NT2/D1 (cell line): ENCODE results near the gene SRSF1.

Experiments used
- YY1 ChIP-seq: IDR thresholded peaks from 2 replicates; pipeline ENCODE4 v1.6.1; 2011; ENCODE audit not compliant: insufficient read length, insufficient read depth
- ZNF274 ChIP-seq: IDR thresholded peaks from 2 replicates; pipeline ENCODE4 v1.6.1; 2011; ENCODE audit warnings: mild to moderate bottlenecking, low read depth, low read length

DNA sequence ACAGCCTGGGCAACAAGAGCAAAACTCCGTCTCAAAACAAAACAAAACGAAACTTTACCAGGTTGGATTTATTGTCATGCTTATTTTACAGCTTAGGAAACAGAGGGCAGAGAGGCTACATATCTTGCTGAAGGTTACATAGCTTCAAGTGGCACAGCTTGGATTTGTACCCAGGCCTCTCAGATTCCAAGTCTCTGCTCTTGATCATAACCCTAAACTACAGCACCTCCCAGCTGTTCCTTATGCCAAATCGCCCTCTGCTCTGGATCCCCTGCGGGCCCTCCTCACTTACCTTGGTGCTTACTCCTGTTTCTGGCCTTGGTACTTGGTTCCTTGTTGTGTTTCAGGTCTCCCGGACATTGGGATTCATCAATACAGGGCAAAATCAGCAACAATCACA, 40.2 kb downstream of the SRSF1 start:
- TF ChIP-seq ZNF274: no peak
- no peak for TF ChIP-seq YY1
